ENCODE data around the gene GANAB. TPM values are rescaled to one million over a fixed set of nuclear protein-coding genes. Genes with fewer than 3 reads are reported as not detected.

The GANAB gene
- total RNA-seq, 2 donors from 2014 or later = 252 to 303 TPM

GRCh38 chr11:62645671-62645945 lies 805 bp downstream of the GANAB start:
- no peaks in the 10 kb centered on the region for H3K9me3 ChIP-seq
- peak overlapping the region; percentile 93 for H3K4me3 ChIP-seq
- no peak for DNase-seq
- H3K9ac ChIP-seq (ENCODE audit: low read depth in 2 of 2, low read length in 2 of 2) = peak overlapping the region; percentile 68 to 92
- H3K36me3 ChIP-seq = no peaks in the 10 kb centered on the region
- no peak for TF ChIP-seq CTCF (IDR thresholded peaks at IDR 0.05)
- H3K27me3 ChIP-seq = no peaks in the 10 kb centered on the region
- intact Hi-C loops (cut with DNase I) = no loop called here
- peak overlapping the region; percentile 80 for H3K27ac ChIP-seq
- H3K4me1 ChIP-seq = peaks cover 12% of the 10 kb centered on the region

GRCh38 chr11:62644220-62644619 lies 2.2 kb downstream of the GANAB start:
- Histone ChIP-seq H3K36me3 (no peaks in the 10 kb centered on the region), H3K27me3 (no peaks in the 10 kb centered on the region), H3K9ac (ENCODE audit: low read depth in 2 of 2, low read length in 2 of 2) (no peak overlapping the region), H3K4me1 (peaks cover 12% of the 10 kb centered on the region), H3K27ac (no peak overlapping the region), H3K9me3 (no peaks in the 10 kb centered on the region), H3K4me3 (no peak overlapping the region)
- intact Hi-C loops (cut with DNase I) = no loop called here
- DNase-seq = no peak
- TF ChIP-seq CTCF (IDR thresholded peaks at IDR 0.05) = no peak

- TF ChIP-seq CTCF (IDR thresholded peaks at IDR 0.05) = no peak
- Histone ChIP-seq H3K36me3 (peaks cover 36% of the 10 kb centered on the region), H3K4me1 (no peaks in the 10 kb centered on the region)
Observed at GRCh38 chr11:62632492-62632891, 13.9 kb downstream of the GANAB start.

GRCh38 chr11:62627713-62628112 lies 18.7 kb downstream of the GANAB start:
- DNase-seq = no peak
- H3K4me1 ChIP-seq = no peaks in the 10 kb centered on the region
- H3K4me3 ChIP-seq = no peak overlapping the region
- intact Hi-C loops (cut with DNase I) = no loop called here
- no peak for TF ChIP-seq CTCF (IDR thresholded peaks at IDR 0.05)
- no peaks in the 10 kb centered on the region for H3K9me3 ChIP-seq
- H3K9ac ChIP-seq (ENCODE audit: low read depth in 2 of 2, low read length in 2 of 2) = no peak overlapping the region
- no peaks in the 10 kb centered on the region for H3K27me3 ChIP-seq
- no peak overlapping the region for H3K27ac ChIP-seq
- H3K36me3 ChIP-seq = peaks cover 49% of the 10 kb centered on the region

More at GRCh38 chr11:62632492-62632891, 13.9 kb downstream of the GANAB start:
- Histone ChIP-seq H3K27me3 (no peaks in the 10 kb centered on the region), H3K9me3 (no peaks in the 10 kb centered on the region), H3K4me3 (no peak overlapping the region), H3K9ac (ENCODE audit: low read depth in 2 of 2, low read length in 2 of 2) (no peak overlapping the region), H3K27ac (no peak overlapping the region)
- intact Hi-C loops (cut with DNase I) = no loop called here
- no peak for DNase-seq

- intact Hi-C loops (cut with DNase I) = no loop called here
- H3K9ac ChIP-seq (ENCODE audit: low read depth in 2 of 2, low read length in 2 of 2) = peak overlapping the region in 1 of 2 donors; percentile 52
- H3K9me3 ChIP-seq = no peaks in the 10 kb centered on the region
- no peak overlapping the region for H3K4me3 ChIP-seq
- no peak for DNase-seq
- peak overlapping the region; percentile 98 for H3K27ac ChIP-seq
- TF ChIP-seq CTCF (IDR thresholded peaks at IDR 0.05) = no peak
- no peaks in the 10 kb centered on the region for H3K27me3 ChIP-seq
- H3K36me3 ChIP-seq = peaks cover 19% of the 10 kb centered on the region
- H3K4me1 ChIP-seq = peaks cover 8% of the 10 kb centered on the region
Observed at GRCh38 chr11:62622476-62623089, 23.8 kb downstream of the GANAB start.

All from colonic mucosa (tissue), 4 donors.